CMK (cell line): Measurements from ENCODE around the gene KDM7A.

Source experiments
- DNase-seq: peaks from one replicate; pipeline ENCODE4 v3.0.0-alpha.2; 2010; ENCODE audit warnings: low read depth

The KDM7A gene

DNA sequence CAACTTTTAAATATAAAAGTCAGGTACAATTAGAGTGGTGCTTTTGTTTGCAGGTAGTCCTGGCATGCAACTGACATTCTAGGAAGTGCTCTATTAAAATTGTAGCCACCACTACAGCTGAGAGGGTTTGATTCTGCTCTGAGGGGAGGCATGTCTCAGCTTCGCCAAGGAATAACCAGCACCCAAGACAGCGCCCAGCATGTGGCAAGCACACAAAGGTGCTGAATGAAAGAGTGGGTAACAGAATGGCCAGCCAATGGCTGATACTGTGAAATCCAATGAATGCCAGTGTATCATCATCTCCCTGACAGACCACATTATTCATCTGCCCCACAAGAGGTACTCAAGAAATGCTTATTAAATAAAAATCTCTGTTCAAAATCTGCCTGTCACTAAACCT is 121.0 kb downstream of the KDM7A start:
- no peak for DNase-seq

DNA sequence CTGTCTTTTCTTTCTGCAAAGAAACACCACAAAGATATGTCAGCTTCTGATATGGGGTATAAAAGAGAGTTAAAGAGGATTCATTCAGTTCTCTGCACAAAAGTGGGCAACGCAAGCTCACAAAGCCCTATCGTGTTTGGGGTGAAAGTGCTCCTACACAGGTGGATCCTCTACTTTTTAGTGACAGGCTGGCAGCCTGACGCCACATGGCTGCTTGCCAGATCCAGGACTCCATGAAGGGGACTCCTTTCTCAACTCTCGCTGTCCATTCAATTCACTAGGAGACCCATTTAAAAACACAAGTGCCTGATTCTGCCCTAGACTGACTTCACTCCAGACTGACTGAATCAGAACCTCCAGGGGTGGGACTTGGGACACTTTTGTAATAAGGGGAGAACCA is 122.0 kb downstream of the KDM7A start:
- no peak for DNase-seq

DNA sequence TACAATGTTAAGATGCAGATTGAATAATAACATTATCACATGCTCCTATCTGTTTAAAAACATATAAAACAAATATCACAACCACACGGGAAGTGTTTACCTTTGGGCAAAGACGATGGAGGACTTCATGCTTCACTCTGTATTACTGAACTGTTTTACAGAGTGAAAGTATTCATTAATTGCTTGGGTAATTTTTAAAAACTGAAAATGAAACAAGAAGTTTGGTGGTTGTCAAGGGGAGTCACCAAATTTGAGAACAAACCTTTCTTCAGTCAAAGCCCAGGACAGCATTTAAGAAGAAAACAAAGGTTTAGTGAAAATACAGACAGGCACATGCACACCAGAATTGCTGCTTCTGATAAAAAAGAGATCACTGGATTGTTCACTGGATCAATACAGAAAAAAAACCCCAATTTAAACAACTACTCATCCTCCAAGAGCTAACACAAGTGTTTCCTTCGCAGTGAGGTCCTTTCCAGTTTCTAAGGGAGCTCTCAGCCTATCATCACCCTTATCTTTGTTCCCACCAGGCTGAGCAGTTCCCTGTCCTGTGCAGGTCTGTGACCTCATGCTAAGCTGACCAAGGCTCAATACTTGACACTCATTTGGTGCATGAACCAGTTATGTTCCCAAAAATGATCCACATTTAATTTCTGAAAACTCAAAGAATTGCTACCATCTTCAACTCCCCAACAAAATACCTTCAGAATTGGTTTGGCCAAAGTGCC is 122.8 kb downstream of the KDM7A start:
- no peak for DNase-seq

DNA sequence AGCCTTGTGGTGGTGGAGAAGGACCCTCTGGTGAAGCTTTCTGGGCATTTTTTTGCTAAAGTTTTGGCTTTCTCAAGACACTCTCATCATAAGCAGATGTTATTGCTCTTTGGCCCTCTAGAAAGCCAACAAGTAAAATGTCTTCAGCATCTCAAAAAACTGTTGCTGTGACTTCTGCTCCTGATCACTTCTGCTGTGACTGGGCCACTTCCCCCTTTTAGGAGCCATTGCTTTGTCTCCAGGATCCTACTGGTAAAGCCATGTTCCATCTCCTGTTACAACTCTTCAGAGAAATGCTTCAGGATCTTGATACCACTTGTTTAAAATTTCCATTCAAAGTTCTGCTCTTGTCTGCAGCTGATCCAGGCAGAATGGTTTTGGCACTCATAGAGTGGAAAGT is 125.0 kb downstream of the KDM7A start:
- no peak for DNase-seq

DNA sequence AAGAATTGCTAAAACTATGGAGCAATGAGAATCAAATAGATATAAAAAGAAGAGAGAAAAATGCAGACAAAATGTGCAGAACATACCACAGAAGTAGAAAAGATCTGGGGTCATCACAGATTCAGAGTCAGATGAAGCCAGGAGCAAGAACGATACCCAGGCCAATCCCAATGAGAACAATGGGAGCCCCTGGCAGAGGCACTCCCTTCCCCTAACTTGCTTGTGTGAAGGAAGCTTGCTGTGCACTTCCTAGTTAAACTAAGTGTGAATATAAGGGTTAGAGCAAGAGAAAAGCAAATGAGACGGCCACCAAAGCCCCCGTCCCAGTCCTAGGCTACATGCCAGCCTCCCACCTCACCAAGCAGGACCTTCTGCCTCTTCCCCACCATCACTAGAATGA is 126.7 kb downstream of the KDM7A start:
- DNase-seq: no peak

DNA sequence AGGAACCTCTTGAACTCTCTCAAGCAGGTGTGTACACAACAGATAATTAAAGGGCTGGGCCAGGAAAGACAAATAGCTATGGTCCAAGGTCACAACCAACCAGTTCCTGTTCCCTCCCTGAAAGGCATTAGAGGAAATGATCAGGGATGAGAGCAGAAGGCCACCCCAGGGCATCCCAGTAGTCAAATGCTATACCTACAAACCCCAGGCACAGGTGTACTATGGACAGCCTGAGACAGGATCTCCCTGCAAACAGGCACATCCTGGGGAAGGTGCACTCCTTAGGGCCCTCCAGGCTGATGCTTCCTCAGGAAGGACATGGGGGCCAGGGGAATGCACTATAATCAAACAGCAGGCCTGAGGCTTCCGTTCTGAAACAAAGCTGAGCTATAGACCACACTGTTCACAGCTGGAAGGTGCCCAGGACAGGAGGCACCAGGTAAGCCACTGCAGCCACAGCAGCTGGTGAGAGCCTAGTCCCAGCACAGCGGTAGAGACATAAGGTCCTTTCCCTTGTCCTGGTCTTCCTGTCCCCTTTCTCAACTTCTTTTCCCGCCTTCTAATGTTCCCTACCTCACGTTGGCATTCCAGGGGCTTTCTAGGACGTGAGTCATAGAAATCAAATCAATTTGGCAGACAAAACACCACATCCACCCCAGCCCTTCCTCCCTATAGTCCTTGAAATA is 127.3 kb downstream of the KDM7A start:
- no peak for DNase-seq

DNA sequence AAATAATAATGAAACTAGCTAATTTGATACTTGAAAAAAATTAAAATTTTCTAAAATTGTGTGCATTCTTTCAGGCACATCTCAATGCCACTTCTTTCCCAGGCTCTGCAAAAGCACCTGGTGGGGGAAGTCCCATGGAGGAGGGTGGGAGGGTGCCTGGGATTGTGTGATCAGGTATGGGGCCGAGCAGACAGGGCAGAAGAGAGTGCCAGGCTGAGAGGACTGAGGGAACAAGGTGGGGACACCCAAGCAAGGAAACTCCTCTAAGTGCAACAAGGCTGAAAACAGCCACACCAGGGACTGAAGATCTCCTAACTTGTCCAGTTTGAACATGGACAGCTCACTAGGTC is 127.8 kb downstream of the KDM7A start:
- DNase-seq: no peak

DNA sequence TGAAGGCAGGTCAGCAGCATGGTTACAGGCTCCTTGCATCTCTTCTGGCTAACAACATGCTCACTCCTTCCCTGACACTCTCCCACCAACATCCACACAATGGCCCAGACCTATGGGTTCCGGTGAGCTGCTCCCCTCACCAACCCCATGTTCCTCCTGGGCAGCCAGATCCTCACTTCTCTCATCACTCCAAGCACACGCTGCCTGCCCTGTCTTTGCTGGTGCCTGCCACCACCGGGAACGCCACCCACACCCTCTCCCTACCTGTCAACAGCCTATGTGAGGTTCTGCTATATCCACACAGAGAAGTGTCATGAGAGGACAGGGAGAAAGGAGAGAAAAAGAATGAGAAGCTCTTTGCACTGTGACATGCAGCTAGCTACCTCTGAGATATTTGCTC is 128.6 kb downstream of the KDM7A start:
- no peak for DNase-seq

DNA sequence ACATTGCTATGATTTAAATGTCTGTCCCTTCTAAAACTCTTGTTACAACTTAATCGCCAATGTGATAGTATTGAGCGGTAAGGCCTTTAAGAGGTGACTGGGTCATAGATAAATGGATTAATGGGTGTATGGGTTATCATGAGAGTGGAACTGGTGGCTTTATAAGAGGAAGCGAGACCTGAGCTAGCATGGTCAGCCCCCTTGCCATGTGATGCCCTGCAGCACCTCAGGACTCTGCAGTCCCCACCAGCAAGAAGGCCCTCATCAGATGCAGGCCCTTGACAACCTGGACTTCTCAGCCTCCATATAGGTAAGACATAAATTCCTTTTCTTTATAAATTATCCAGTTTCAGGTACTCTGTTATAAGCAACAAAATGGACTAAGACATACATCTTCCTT is 129.6 kb downstream of the KDM7A start:
- no peak for DNase-seq

DNA sequence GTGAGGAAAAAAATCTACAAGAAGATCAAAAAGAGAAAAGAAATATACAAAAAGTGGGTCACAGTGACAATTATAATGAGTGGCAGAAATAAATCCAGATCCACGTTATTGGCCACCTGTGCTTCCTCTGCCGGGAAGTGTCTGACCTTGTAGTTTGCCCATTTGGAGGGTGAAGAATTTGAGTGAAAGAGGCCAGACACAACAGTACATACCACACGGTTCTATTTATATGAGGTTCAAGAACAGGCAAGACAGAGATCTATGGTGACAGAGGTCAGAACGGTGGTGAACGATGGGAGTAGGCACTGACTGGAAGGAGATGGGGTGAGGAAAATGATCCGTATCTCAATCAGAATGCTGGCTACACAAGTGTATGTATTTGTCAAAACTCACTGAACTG is 131.1 kb downstream of the KDM7A start:
- no peak for DNase-seq

DNA sequence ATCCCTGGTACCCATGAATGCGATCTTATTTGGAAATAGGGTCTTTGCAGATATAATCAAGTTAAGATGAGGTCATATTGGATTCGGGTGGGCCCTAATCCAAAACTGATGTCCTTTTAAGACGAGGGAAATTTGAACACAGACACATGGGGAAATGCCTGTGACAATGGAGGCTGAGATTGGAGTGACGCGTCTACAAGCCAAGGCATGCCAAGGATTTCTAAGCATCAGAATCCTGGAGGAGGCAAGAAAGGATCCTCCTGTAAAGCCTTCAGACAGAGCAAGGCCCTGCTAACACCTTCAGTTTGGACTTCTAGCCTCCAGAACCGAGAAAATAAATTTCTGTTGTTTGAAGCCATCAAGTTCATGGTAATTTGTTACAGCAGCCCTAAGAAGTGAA is 132.5 kb downstream of the KDM7A start:
- DNase-seq: no peak

DNA sequence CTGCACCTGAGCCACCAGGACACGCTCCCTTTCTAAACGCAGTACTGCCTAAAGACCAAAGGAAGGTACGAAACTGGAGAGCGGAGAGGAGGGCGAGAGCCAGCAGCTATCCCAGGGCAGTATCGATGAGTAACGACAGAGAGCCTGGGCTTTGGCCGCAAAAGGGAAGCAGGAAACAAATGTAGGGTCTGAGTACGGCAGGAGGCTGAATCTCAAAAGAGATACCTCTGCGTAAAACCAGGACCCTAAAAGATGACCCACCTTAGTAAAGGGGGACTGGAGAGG is 134.5 kb downstream of the KDM7A start:
- DNase-seq: no peak

DNA sequence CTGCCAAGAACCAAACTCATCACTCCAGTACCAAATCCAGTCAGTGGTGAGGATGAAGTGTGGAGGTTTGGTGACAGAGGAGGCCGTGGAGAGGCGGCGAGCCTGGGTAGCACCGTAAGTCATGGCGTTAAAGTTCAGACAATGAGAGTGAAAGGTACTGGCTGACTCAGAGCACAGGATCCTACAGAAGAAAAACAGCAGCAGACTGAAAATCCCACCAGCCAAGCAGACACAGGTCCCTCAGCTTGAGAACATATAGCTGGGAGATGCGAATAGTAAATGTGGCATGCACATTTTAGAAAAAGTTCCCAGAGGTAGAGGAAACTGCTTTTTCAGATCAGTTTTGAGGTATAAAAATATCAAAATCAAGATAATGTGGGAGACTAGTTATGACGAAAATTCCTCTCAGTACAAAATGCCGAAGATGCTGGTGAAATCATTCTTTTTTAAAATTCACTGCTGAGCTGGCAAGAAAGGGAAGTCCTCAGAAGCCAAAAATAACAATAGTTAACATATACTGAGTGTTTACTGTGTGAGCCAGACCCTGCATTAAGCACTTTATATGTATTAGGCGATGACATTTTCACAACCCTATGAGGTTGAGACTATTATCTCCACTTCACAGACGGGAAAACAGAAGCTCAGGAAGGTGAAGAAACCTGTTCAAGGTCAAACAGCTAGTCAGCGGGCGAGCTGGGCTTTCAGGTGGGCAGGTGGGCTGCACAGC is 135.0 kb downstream of the KDM7A start:
- no peak for DNase-seq

DNA sequence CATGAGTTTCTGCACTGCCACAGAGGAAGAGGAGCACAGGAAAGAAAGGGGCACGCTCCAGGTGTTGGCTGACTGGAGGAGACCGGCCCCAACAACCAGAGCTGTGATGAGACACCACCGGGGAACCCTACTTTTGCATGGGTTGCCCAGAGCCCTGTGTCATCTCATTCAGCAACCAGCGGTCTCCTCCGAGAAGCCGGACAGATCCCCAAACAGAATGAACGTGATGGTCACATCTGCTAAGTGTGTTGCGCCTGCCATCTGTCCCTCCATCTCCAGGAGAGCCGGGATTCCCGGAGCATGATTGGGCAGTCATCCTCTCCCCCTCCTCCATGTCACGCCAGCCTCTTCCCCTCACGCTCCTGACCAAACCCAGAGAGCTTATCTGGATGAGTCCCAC is 136.9 kb downstream of the KDM7A start:
- no peak for DNase-seq

DNA sequence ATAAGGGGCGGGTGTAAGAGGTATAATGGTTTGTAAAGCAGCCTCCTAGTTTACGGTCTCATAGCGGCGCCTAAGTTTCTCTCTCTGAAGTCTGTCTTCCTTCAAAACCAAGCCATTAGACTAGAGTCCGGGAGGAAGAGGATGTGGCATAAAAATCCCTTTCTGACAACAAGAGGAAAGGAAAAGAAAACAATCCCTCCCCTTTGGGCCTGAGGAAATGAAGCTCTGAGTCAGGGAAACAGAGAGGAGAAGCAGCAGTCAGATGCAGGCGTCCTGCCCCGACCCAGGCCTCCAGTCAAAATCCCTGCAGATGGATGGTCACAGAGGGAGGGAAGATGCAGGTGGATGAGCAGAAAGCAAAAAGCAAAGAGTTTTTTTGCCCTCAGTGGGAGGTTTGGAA is 137.7 kb downstream of the KDM7A start:
- DNase-seq: no peak

DNA sequence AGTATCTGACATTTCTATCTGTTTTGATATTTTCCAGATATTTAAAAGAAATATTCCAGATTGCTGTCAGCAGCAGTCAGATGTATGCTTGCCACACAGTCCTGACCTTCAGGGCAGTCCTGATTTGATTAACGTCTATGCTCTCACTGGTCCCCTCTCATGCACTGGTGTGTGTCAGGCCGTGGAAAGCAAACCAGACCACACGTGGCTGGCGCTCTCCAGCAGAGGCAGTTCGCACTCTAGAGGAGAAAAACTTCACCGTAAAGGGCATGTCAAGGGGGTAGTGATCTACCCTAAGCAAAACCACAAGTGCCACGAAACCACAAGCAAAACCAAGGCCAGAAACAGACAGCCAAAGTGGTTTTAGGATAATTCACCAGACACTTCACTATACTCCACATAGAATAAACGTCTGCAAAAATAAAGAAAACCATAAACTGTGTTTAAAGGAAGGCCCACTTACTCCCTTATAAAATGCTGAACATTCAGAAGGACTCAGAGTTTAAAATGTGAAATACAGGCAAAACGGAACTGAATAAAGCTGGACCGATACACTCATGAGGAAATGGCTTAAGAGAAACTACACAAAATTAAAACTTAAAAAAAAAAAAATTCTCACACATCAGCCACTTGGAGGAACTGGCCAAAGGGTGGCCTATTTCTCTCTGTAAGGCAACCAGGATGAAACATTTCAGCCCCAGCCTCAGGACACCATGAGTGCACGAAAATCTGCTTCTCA is 140.4 kb downstream of the KDM7A start:
- DNase-seq: no peak

DNA sequence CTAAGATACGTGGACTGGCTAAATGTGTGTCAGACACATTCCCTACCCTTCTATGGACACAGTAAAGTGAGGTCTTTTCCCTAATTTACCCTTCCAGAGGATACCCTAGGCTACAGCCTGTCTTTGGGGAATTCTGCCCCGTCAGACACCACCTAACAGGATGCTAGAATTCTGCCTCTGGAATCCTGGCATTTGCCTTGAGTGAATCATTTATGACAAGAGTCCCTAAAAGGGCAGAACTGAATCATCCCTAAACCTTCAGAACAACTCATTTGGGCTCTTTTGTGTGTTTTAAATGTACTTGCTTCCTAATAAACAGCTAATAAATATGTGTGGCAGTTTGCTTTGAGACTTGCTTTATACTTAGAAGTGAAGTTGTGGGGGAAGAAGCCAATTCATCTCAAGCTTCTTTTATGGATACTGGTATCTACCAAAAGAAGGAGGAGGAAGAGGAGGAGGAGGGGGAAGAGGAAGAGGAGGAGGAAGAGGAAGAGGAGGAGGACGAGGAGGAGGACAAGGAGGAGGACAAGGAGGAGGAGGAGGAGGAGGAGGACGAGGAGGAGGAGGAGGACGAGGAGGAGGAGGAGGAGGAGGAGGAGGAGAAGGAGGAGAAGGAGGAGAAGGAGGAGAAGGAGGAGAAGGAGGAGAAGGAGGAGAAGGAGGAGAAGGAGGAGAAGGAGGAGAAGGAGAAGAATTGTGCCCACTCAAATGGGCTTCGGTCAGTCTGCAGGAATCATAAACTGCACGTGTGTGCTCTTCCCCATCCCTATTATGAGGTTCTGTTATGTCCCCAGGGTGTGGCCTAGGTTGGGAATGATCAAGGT is 141.2 kb downstream of the KDM7A start:
- DNase-seq: no peak
